Activated CD4-positive, alpha-beta memory T cell treated with anti-CD3 and anti-CD28 coated beads for 36 hours (primary cell): ENCODE measurements around the gene RPS19BP1. TPM values are rescaled to one million over a fixed set of nuclear protein-coding genes. Genes with fewer than 3 reads are reported as not detected.

Experiments
- CTCF ChIA-PET: fragments of 350-600 bp; sonication (Branson Sonifier 250); formaldehyde crosslinking; loops from one replicate; lab custom pipeline; 2021; ENCODE audit warnings: antibody characterized with exemption, inconsistent platforms; lab: Charles Lee
- POLR2A ChIA-PET: fragments of 350-600 bp; sonication (Branson Sonifier 250); formaldehyde crosslinking; loops from one replicate; lab custom pipeline; 2021; ENCODE audit warnings: antibody characterized with exemption; lab: Charles Lee
- DNase-seq: peaks from one replicate; pipeline ENCODE4 v3.0.0-alpha.2; 2020
- H3K27ac Mint-ChIP-seq: one replicate; pipeline ENCODE4 v1.8.0; 2021; ENCODE audit warnings: mixed read lengths
- H3K27me3 Mint-ChIP-seq: one replicate; pipeline ENCODE4 v1.8.0; 2021; ENCODE audit warnings: mixed read lengths
- H3K36me3 Mint-ChIP-seq: one replicate; pipeline ENCODE4 v1.8.0; 2021; ENCODE audit warnings: mixed read lengths
- H3K4me1 Mint-ChIP-seq: one replicate; pipeline ENCODE4 v1.8.0; 2021; ENCODE audit warnings: low read depth, mixed read lengths
- H3K4me3 Mint-ChIP-seq: one replicate; pipeline ENCODE4 v1.8.0; 2021; ENCODE audit warnings: mild to moderate bottlenecking, mixed read lengths
- H3K9me3 Mint-ChIP-seq: one replicate; pipeline ENCODE4 v1.8.0; 2021; ENCODE audit warnings: mixed read lengths
- intact Hi-C: fragments of 100-400 bp; cut with micrococcal nuclease; formaldehyde crosslinking; loops from one replicate; pipeline ENCODE4 v1.15.1; 2023
- total RNA-seq, 2 experiments: library from RNA; stranded (reverse); gene quantifications; one replicate each; pipeline ENCODE4 v1.2.3, GENCODE V29; 2021

Gene RPS19BP1
- total RNA-seq, 2 experiments from 2014 or later = 65.2 to 67.5 TPM

DNA sequence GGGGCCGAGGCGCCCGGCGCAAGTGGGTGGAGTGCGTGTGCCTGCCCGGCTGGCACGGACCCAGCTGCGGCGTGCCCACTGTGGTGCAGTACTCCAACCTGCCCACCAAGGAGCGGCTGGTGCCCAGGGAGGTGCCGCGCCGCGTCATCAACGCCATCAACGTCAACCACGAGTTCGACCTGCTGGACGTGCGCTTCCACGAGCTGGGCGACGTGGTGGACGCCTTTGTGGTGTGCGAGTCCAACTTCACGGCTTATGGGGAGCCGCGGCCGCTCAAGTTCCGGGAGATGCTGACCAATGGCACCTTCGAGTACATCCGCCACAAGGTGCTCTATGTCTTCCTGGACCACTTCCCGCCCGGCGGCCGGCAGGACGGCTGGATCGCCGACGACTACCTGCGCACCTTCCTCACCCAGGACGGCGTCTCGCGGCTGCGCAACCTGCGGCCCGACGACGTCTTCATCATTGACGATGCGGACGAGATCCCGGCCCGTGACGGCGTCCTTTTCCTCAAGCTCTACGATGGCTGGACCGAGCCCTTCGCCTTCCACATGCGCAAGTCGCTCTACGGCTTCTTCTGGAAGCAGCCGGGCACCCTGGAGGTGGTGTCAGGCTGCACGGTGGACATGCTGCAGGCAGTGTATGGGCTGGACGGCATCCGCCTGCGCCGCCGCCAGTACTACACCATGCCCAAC is 44.6 kb downstream of the RPS19BP1 start:
- no peak for DNase-seq
- ChIA-PET POLR2A (interaction anchor here (0.5 kb wide), 1 partner anchor 271 kb away, joined by 3 read pairs; no protein-coding TSS in a partner anchor), CTCF (interaction anchor here (11.9 kb wide), 1 partner anchor 41 kb away, joined by 387 read pairs; the partner anchor contains the start of gene RPS19BP1)
- H3K27me3 Mint-ChIP-seq = no peaks in the 10 kb centered on the region
- peaks cover 6% of the 10 kb centered on the region for H3K4me1 Mint-ChIP-seq
- H3K9me3 Mint-ChIP-seq = no peaks in the 10 kb centered on the region
- H3K36me3 Mint-ChIP-seq = no peaks in the 10 kb centered on the region
- intact Hi-C loops = no loop called here
- H3K27ac Mint-ChIP-seq = no peak overlapping the region
- no peak overlapping the region for H3K4me3 Mint-ChIP-seq

DNA sequence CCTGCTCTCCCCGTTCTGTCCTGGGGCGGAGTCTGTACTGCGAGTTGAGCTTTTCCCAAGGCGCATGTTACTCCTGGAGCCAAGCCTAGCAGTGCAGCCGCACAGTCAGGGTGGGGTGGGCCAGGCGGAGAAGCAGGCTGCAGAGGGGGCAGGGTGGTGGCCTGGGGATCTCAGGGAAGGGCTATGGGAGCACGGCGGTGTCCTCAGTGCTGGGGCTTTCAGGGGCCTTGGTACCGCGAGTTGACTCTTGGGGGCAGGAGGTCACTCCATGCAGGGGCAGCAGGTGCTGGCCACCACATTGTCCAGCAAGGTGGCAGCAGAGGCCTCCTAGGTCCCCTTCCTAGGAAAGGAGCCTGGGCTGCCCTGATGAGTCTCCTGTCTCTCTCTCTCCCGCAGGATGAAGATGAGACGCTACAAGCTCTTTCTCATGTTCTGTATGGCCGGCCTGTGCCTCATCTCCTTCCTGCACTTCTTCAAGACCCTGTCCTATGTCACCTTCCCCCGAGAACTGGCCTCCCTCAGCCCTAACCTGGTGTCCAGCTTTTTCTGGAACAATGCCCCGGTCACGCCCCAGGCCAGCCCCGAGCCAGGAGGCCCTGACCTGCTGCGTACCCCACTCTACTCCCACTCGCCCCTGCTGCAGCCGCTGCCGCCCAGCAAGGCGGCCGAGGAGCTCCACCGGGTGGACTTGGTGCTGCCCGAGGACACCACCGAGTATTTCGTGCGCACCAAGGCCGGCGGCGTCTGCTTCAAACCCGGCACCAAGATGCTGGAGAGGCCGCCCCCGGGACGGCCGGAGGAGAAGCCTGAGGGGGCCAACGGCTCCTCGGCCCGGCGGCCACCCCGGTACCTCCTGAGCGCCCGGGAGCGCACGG is 45.4 kb downstream of the RPS19BP1 start:
- Mint-ChIP-seq H3K4me3 (no peak overlapping the region), H3K27ac (no peak overlapping the region), H3K9me3 (no peaks in the 10 kb centered on the region), H3K36me3 (no peaks in the 10 kb centered on the region), H3K27me3 (no peaks in the 10 kb centered on the region), H3K4me1 (peaks cover 6% of the 10 kb centered on the region)
- ChIA-PET CTCF (no interaction called here), POLR2A (interaction anchor here (0.5 kb wide), 1 partner anchor 270 kb away, joined by 3 read pairs; no protein-coding TSS in a partner anchor)
- no peak for DNase-seq
- intact Hi-C loops = no loop called here

GRCh38 chr22:39482768-39483167 is 49.8 kb downstream of the RPS19BP1 start:
- DNase-seq = no peak
- no peaks in the 10 kb centered on the region for H3K27me3 Mint-ChIP-seq
- no peak overlapping the region for H3K27ac Mint-ChIP-seq
- no peaks in the 10 kb centered on the region for H3K36me3 Mint-ChIP-seq
- POLR2A ChIA-PET = no interaction called here
- intact Hi-C loops = no loop called here
- no peaks in the 10 kb centered on the region for H3K9me3 Mint-ChIP-seq
- no peaks in the 10 kb centered on the region for H3K4me1 Mint-ChIP-seq
- H3K4me3 Mint-ChIP-seq = no peak overlapping the region
- CTCF ChIA-PET = interaction anchor here (1.6 to 1.8 kb wide), 2 partner anchors 11 to 14 kb away, joined by 3 to 9 read pairs; no protein-coding TSS in a partner anchor

DNA sequence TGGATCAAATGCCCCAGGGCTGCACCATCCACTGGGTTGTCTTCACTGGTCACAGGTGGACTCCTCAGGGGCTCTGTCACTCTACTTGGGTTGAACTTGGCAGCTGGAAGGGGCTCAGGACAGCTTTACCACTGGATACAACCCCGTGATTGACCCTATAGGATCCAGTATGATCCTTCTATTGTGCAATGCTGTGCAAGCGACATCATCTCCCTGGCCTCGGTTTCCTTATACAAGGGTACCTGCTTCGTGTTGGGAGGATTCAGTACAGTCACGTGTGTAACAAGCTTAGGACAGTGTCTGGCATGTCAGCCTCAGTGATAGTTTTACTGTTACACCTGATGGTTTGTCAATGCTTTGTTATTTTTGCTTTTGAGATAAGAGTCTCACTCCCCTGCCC is 51.0 kb downstream of the RPS19BP1 start:
- ChIA-PET CTCF (interaction anchor here (1.8 kb wide), 1 partner anchor 15 kb away, joined by 9 read pairs; no protein-coding TSS in a partner anchor), POLR2A (no interaction called here)
- Mint-ChIP-seq H3K4me3 (no peak overlapping the region), H3K27ac (no peak overlapping the region), H3K4me1 (no peaks in the 10 kb centered on the region), H3K9me3 (no peaks in the 10 kb centered on the region), H3K36me3 (no peaks in the 10 kb centered on the region), H3K27me3 (no peaks in the 10 kb centered on the region)
- intact Hi-C loops = no loop called here
- DNase-seq = no peak

DNA sequence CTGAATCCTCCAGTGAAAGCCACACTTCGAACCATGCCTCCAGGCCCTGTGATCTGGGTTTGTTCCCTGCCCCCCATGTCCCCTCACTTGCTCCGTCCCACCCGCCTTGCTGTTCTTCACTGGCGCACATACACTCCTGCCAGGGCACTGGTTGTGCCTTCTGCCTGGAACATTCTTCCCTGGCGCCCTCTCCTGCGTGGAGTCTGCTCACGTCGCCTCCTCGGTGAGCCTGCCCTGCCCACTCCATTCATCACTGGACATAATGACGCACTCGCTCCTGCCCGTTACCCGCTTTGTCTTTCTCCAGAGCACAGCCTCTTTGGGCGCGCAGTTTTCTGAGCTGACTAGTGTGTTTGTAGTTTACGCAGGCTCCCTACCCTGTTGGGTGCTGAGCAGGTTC is 51.5 kb downstream of the RPS19BP1 start:
- Mint-ChIP-seq H3K4me3 (no peak overlapping the region), H3K36me3 (no peaks in the 10 kb centered on the region), H3K9me3 (no peaks in the 10 kb centered on the region), H3K4me1 (no peaks in the 10 kb centered on the region), H3K27ac (no peak overlapping the region), H3K27me3 (no peaks in the 10 kb centered on the region)
- ChIA-PET POLR2A (no interaction called here), CTCF (no interaction called here)
- DNase-seq = no peak
- intact Hi-C loops = no loop called here

- intact Hi-C loops = no loop called here
- Mint-ChIP-seq H3K9me3 (no peaks in the 10 kb centered on the region), H3K4me1 (no peaks in the 10 kb centered on the region), H3K27me3 (no peaks in the 10 kb centered on the region), H3K36me3 (no peaks in the 10 kb centered on the region), H3K27ac (no peak overlapping the region), H3K4me3 (no peak overlapping the region)
- CTCF ChIA-PET = interaction anchor here (2.1 kb wide), 1 partner anchor 544 kb away, joined by 5 read pairs; no protein-coding TSS in a partner anchor
- POLR2A ChIA-PET = no interaction called here
- DNase-seq = no peak
Observed at GRCh38 chr22:39480557-39480956, 52.0 kb downstream of the RPS19BP1 start.

DNA sequence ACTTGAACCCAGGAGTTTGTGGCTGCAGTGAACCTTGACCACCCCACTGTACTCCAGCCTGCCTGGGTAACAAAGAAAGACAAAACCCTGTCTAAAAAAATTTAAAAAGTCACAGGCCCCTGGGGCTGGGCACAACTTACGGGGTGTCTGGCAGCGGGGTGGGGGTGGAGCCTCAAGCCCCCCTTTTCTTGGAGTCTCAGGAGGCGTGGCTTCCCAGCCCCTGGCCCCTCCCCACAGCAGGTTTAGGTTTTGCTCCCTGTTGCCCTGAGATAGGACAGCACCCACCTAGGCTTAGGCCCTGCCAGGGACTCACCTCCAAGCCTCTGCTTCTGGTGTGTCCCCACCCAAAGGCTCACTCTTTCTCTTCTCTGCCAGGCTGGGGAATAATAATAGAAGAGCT is 53.3 kb downstream of the RPS19BP1 start:
- H3K4me3 Mint-ChIP-seq = no peak overlapping the region
- no peaks in the 10 kb centered on the region for H3K4me1 Mint-ChIP-seq
- no peaks in the 10 kb centered on the region for H3K9me3 Mint-ChIP-seq
- no peaks in the 10 kb centered on the region for H3K27me3 Mint-ChIP-seq
- no peak overlapping the region for H3K27ac Mint-ChIP-seq
- CTCF ChIA-PET = interaction anchor here (1.7 to 2.1 kb wide), 2 partner anchors 17 to 545 kb away, joined by 5 to 7 read pairs; no protein-coding TSS in a partner anchor
- no peak for DNase-seq
- intact Hi-C loops = no loop called here
- H3K36me3 Mint-ChIP-seq = no peaks in the 10 kb centered on the region
- POLR2A ChIA-PET = no interaction called here

Other genes with a start within 250 kb of the RPS19BP1 start
- 1,000 to 10,000 TPM; 2,986 to 3,013 TPM for gene RPL3, start 213.1 kb downstream of the RPS19BP1 start, total RNA-seq
- not detected for gene SYNGR1, start 182.8 kb downstream of the RPS19BP1 start, total RNA-seq
- 10 to 100 TPM; 17.2 to 21.1 TPM for gene TAB1, start 133.0 kb downstream of the RPS19BP1 start, total RNA-seq
- under 1 TPM in 1 of 2 experiments, not detected in 1; 0.05 TPM for gene MGAT3, start 75.7 kb downstream of the RPS19BP1 start, total RNA-seq
- 10 to 100 TPM; 40.3 to 43.1 TPM for gene MIEF1, start 30.5 kb downstream of the RPS19BP1 start, total RNA-seq
- gene ATF4, start 12.2 kb downstream of the RPS19BP1 start, total RNA-seq = 100 to 1,000 TPM; 437 to 455 TPM
- under 1 TPM; 0.36 to 0.57 TPM for gene CACNA1I, start 38.0 kb upstream of the RPS19BP1 start, total RNA-seq